UCSD-AML1 (cell line): ENCODE results near the gene PEA15.

Experiments used
- DNase-seq: peaks from one replicate; lab custom pipeline; 2025; ENCODE audit not compliant: unreplicated experiment; lab: John Stamatoyannopoulos, UW

PEA15 gene

GRCh38 chr1:160205242-160206035 is at the start of gene PEA15:
Gene PEA15, plus strand, starts transcription at chr1:160205384. Its CDS starts 6,161 bp downstream, at chr1:160211545.
- peak; percentile 75 for DNase-seq

GRCh38 chr1:160156361-160156760 is 48.8 kb upstream of the PEA15 start:
- no peak for DNase-seq

- DNase-seq = no peak
Measured at GRCh38 chr1:160157174-160157573, 48.0 kb upstream of the PEA15 start.

- DNase-seq = no peak
Measured at GRCh38 chr1:160158031-160158430, 47.2 kb upstream of the PEA15 start.

- DNase-seq = no peak
Measured at GRCh38 chr1:160158534-160158933, 46.6 kb upstream of the PEA15 start.

- no peak for DNase-seq
Measured at GRCh38 chr1:160159846-160160245, 45.3 kb upstream of the PEA15 start.

GRCh38 chr1:160161965-160162705 is 43.0 kb upstream of the PEA15 start:
- peak; percentile 24 for DNase-seq

GRCh38 chr1:160162931-160163330 is 42.3 kb upstream of the PEA15 start:
- no peak for DNase-seq

GRCh38 chr1:160163615-160164014 is 41.6 kb upstream of the PEA15 start:
- DNase-seq = no peak

GRCh38 chr1:160164121-160164520 is 41.1 kb upstream of the PEA15 start:
- no peak for DNase-seq

GRCh38 chr1:160166166-160166868 is 38.9 kb upstream of the PEA15 start:
- no peak for DNase-seq

- DNase-seq = no peak
Measured at GRCh38 chr1:160167056-160167455, 38.1 kb upstream of the PEA15 start.

- DNase-seq = no peak
Measured at GRCh38 chr1:160167580-160167979, 37.6 kb upstream of the PEA15 start.

GRCh38 chr1:160168016-160168415 is 37.2 kb upstream of the PEA15 start:
- DNase-seq = no peak

GRCh38 chr1:160168609-160169369 is 36.4 kb upstream of the PEA15 start:
- DNase-seq = no peak

GRCh38 chr1:160169553-160170399 is 35.4 kb upstream of the PEA15 start:
- DNase-seq = peak; percentile 31

GRCh38 chr1:160171354-160171753 is 33.8 kb upstream of the PEA15 start:
- DNase-seq = no peak

GRCh38 chr1:160171980-160172379 is 33.2 kb upstream of the PEA15 start:
- DNase-seq = no peak

GRCh38 chr1:160177231-160177630 is 28.0 kb upstream of the PEA15 start:
- DNase-seq = no peak

GRCh38 chr1:160177667-160178066 is 27.5 kb upstream of the PEA15 start:
- DNase-seq = no peak
